Stimulated activated CD8-positive, alpha-beta memory T cell treated with anti-CD3 and anti-CD28 coated beads, Interleukin-7, amount 100 ng/mL, for 48 hours (primary cell): Measurements from ENCODE around the gene ORC2.
"Not testable (repeated sequence)": the region's sequence is repeated elsewhere in the genome, so short reads cannot be mapped to it uniquely, and the experiment has no call there.

Source experiments
- DNase-seq, 2 donors: peaks; one replicate each; pipeline ENCODE4 v3.0.0-alpha.2; 2020; ENCODE audit warnings: low read depth in 1 of 2; ENCODE audit errors: extremely low read depth in 1 of 2

The ORC2 gene

GRCh38 chr2:200943527-200944105 lies 19.8 kb downstream of the ORC2 start:
- no peak for DNase-seq

DNA sequence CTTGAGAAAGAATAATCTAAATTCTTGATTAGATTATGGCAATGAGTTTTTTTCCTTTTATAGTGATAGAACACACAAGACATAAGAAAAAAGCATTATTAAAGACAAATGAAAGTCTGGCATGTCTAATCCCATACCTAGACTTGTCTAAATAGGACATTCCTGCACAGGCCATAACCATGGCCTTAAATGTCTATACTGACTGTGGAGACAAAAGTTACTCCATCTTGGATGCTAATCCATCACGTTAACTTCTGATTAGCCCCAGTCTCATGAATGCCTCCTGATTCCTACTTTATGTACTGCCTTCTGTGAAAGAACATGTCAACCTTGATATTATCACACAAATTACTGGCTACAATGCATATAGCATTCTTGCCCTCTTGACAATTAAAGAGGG lies 23.6 kb downstream of the ORC2 start:
- no peak for DNase-seq

- no peak for DNase-seq
Observed at GRCh38 chr2:200930947-200931626, 32.4 kb downstream of the ORC2 start.

DNA sequence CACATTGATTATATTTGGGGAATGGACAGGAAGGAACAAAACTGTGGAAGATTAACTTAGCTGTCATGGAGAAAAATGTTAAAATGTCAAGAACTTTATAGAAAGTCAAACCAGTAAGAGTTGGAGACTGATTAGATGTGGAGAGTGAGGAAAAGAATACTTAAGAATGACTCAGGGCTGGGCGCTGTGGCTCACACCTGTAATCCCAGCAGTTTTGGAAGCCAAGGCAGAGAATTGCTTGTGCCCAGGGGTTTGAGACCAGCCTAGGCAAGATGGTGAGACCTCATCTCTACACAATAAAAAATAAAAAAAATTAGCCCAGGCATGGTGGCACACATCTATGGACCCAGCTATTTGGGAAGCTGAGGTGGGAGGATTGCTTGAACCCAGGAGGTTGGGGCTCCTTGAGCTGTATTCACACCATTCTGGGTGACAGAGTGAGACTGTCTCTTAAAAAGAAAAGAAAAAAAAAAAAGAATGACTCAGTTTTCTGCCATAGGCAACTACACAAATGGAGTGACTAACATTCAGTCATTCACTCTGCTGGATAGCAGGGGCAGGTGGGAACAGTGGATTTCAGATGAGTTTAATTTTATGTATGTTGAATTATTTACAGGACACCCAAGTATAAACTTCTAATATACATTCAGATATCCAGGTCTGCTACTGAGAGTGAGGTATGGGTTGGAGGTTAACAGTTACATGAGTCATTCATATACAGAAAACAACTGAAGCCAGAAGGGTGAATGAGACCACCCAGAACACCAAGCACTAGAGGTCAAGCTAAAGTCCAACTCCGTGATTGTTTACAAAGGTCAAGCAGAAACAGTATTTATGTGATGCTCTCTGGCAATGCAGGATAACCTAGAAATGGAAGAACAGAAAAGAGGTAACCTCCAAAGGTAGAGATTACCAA lies 33.9 kb downstream of the ORC2 start:
- no peak for DNase-seq

DNA sequence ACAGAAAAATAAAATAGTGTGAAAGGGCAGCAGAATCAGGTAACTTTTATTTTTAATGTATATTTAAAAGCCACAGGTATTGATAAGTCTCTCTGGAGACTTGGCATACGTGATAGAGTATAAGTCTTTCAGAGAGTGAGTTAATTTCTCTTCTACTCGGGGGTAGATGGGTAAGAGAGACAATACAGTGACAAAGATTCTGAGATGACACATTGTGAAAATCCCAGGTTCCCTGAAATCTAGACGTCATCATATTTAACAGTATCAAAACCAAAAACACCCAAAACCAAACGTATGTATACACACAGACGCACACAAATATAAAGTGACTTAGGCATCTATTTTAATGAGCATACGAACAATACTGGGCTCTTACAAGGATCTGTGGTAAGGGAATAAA lies 41.0 kb downstream of the ORC2 start:
- no peak for DNase-seq

- DNase-seq: no peak
Observed at GRCh38 chr2:200913654-200914053, 49.8 kb downstream of the ORC2 start.

DNA sequence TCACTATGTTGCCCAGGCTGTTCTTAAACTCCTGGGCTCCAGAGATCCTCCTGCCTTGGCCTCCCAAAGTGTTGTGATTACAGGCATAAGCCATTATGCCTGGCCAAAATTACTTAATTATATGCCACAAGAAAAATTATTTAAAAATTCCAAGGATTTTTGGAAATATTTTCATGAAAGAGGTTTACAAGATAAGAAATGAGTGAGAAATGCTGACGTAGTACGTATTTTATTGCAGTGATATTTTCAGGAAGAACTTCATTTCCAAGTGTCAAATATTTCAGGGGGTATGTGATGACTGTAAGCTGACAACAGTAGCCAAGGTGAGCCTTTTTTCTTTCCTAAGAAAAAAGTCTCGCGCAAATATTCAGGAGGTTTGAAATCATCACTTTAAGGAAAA lies 53.5 kb downstream of the ORC2 start:
- DNase-seq: no peak

DNA sequence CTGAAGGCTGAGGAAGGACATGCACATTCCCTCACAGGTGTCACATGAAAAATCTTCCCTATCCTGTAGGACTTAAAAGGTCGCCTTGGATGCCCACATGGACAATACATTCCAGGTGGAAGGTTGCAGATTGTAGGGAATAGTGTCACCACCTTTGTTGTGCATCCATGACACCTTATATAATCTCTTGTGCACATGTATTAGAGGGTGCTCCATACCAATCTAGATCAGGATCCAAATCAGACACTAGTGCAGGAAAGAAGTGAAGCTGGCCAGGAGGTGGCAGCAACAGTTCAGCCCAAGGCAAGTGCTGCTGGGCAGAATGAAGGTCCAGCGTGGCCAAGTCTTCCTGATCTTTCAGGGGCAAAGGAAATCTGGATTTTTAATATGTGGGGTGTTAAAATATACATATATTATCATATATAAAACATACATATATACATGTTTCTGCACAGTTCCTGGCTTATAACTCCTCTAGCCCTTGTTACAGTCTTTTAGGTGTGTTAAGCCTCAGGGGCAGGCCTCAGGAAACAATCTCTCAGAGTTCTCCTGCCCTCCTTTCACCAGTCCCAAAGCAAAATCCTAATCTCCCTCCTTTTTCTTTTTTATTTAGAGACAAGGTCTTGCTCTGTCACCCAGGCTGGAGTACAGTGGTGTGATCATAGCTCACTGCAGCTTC lies 57.7 kb downstream of the ORC2 start:
- DNase-seq: peak in 1 of 2 donors; percentile 45

GRCh38 chr2:200901459-200902072 lies 61.9 kb downstream of the ORC2 start:
- peak in 1 of 2 donors; percentile 58 for DNase-seq

- no peak for DNase-seq
Observed at GRCh38 chr2:200899482-200899881, 64.0 kb downstream of the ORC2 start.

DNA sequence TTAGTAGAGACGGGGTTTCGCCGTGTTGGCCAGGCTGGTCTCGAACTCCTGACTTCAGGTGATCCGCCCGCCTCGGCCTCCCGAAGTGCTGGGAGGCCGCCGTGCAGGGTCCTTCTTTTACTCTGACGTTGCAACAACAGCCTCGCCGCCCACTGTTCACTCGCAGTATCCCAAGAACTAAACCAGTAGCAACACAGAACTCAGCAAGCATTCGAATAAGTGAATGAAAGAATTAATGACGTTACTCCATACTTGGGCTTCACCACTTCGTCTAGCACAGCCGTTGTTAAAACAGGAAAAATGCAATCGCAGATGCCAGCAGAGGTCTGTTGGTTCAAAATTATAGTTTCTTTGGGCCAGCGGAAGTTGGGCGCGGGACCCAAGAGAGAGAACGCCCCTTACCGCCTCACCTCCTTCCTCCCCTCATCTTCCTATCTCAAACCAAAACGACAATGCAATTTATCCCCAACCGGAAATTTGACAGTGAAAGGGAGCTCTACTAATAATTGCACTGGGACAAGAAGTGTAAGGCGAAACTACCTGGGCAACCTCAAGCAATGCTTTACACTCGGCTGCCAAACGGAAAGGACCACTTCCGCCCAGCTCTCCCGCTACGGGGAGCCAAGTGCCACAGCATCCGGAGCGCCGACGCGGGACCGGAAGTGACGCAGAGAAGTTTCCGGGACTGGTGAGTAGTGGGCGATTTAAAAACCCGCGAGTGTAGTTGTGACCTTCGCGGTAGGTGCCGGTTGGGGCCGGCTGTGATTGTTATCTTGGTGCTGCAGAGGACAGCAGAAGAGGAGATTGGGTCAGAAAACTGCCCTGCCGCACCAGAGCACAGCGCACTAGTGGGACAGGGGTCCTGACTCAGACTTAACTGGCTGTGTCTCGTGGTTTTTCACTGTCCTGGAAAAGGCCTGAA lies 74.5 kb downstream of the ORC2 start, which contains the start of the genes NIF3L1 and PPIL3:
NIF3L1 (plus strand) TSS at position 668 of the 922 bp plus-strand sequence. CDS start 2,573 bp downstream, outside the sequence.
PPIL3 (minus strand) TSS at position 374 of the 922 bp plus-strand sequence. CDS start 1,462 bp downstream, outside the sequence.
- peak; percentile 90 to 97 for DNase-seq

- DNase-seq: not testable (repeated sequence)
Observed at GRCh38 chr2:200881715-200882249, 81.7 kb downstream of the ORC2 start.

DNA sequence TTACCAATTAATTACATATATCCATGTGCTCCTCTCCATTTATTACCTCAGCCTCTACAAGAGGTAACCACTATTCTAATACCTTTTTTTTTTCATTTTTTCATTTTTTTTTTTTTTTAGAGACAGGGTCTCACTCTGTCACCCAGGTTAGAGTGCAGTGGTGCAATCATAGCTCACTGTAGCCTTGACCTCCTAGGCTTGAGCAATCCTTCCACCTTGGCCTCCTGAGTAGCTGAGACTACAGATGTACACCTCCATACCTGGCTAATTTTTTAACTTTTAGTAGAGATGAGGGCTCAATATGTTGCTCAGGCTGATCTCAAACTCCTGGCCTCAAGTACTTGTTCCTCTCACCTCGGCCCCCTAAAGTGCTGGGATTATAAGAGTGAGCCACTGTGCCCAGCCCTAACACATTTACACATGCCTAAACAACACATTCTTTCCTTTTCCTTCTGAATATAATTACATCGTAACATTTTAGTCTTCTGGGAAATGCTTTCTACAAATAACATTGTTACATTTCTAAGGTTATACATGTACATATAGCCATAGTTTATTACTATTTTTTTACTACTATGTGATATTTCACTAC lies 85.1 kb downstream of the ORC2 start:
- no peak for DNase-seq

DNA sequence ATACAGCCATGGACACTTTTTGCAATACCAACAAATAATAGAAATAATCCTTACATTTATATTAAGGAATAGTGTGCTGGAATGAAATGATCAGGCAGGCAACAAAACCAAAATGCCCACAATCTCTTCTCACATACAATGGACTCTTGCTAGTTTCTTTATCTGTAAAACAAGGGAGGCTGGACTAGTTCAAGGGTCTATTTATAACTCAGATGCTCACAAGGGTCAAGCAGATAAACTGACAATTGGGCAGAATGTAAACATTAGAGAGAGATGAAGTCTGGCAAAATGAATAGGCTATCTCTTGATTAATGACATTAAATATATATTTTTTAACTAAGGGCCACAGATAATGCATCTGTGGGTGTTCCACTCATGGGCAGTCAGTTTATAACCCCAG lies 86.0 kb downstream of the ORC2 start:
- no peak for DNase-seq

GRCh38 chr2:200873560-200873959 lies 89.9 kb downstream of the ORC2 start:
- no peak for DNase-seq

DNA sequence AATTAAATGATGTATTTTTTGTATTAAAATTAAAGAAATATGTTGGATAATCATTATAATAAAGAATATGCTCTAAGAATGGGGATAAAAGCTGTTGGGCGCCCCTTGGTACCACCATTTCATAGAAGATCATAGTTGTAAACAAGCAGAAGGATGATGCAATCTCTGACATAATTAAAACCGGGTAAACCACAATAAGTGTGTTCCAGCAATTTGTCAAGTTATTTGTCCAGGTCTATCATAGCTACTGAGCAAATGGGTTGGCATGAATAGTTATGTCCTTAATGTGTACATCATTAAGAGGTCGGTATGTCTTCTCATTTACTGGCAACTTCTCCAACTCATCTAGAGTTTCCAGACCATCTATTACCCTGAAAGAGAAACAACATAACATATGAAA lies 92.3 kb downstream of the ORC2 start:
- no peak for DNase-seq

GRCh38 chr2:200869014-200869413 lies 94.4 kb downstream of the ORC2 start:
- no peak for DNase-seq

DNA sequence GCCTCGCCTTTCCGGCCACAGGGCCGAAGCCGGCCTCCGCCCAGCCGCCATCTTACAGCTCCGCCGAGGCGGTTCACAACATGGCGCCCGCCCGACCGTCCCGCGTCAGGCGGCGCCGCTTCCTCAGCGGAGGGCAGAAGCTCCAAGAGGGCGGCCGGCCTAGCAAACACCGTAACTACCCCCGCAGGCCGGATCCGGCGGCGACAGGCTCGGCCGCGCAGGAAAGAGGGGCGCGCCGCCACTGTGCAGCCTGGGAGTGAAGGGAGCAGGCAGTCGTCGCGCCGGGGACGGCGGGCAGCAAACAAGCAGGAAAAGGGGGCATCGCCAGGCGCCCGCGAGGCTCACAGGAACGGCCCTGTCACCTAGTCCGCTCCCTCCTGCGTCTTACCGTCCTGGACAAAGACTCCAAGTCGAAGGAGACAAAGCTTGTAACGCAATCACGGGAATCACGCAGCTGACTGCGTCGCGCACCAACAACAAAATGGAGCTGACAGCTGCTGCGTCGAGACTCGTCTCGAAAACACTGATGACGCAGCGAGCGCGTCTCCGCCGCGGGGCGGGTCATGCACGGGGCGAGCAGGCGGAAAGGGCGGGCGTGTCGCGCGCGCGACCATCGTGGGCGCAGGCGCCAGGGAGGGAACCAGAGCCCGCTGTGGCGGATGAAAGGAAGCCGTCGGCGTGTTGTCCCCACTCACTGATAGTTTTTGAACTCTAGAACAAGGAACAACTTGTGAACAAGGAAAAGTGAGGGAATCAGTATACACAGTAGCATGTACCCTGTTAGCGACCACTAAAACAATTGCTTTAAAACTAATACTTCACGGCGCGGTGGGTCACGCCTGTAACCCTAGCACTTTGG lies 99.1 kb downstream of the ORC2 start, which contains the start of gene CLK1:
CLK1 (minus strand) TSS at position 483 of the 859 bp plus-strand sequence. CDS start 2,796 bp downstream, outside the sequence.
- DNase-seq: peak; percentile 95 to 96
